ENCODE data around the gene GIT1. TPM values are rescaled to one million over a fixed set of nuclear protein-coding genes. Genes with fewer than 3 reads are reported as not detected.

GIT1 gene
- total and polyA plus RNA-seq, 2 donors (not counting 3 experiments of a cell fraction or from before 2014, with no cell fraction given) = 75.5 to 92.5 TPM

GRCh38 chr17:29620271-29620670 is 30.8 kb upstream of the GIT1 start:
- POLR2A ChIA-PET = no interaction called here
- Histone ChIP-seq H3K9me1 (replicated peaks; ENCODE audit: control insufficient read depth, extremely low read depth, insufficient read depth, low read length) (no peaks in the 10 kb centered on the region), H2AFZ (ENCODE audit: low read depth, low read length) (no peak overlapping the region), H3K4me1 (ENCODE audit: control insufficient read depth, extremely low read depth, insufficient read depth, low read length) (peaks cover 27% of the 10 kb centered on the region), H4K20me1 (replicated peaks; ENCODE audit: control insufficient read depth, extremely low read depth, insufficient read depth, low read length) (no peaks in the 10 kb centered on the region), H3K27me3 (ENCODE audit: control insufficient read depth in 2 of 2, insufficient read depth in 2 of 2, low read length in 2 of 2) (no peaks in the 10 kb centered on the region), H3K79me2 (ENCODE audit: control insufficient read depth, insufficient read depth, low read length) (no peaks in the 10 kb centered on the region), H3K27ac (ENCODE audit: insufficient read depth, low read depth, low read length) (no peak overlapping the region), H3K9me3 (replicated peaks; ENCODE audit: control insufficient read depth, insufficient read depth, low read length) (no peaks in the 10 kb centered on the region), H3K4me2 (ENCODE audit: insufficient read depth, low read length) (no peak overlapping the region), H3K4me3 (replicated peaks in 1 of 3; ENCODE audit: insufficient read depth in 1 of 3, low read depth in 1 of 3, low read length in 3 of 3) (no peak overlapping the region), H3K9ac (replicated peaks; ENCODE audit: extremely low read depth, insufficient read depth, low read length) (no peak overlapping the region), H3K36me3 (ENCODE audit: control insufficient read depth in 2 of 2, extremely low read depth in 1 of 2, insufficient read depth in 2 of 2, low read length in 2 of 2) (no peaks in the 10 kb centered on the region)
- FAIRE-seq = no peak
- dilution Hi-C loops (cut with MboI; ENCODE audit: extremely low pct_ligation_motif_present, low sequenced_read_pairs) = no loop called here
- CTCF ChIA-PET = interaction anchor here (4.2 to 4.6 kb wide), 3 partner anchors 21 to 474 kb away, joined by 86 to 92 read pairs (median 90); no protein-coding TSS in a partner anchor
- no TSS peak for BruUV-seq (replicated peaks)
- TF ChIP-seq FOS (IDR thresholded peaks at IDR 0.05; ENCODE audit: borderline replicate concordance, insufficient read depth, low read length) = no peak
- no peak for TF ChIP-seq GATA2 (IDR thresholded peaks at IDR 0.05; ENCODE audit: insufficient read depth, insufficient read length, low read depth, low read length)
- no peak for DNase-seq (ENCODE audit: low read depth, low spot score)
- intact Hi-C loops (cut with micrococcal nuclease) = loop anchor here (2.0 kb wide), 1 partner anchor 401 kb away; no protein-coding TSS in a partner anchor

- Histone ChIP-seq H3K9me1 (replicated peaks; ENCODE audit: control insufficient read depth, extremely low read depth, insufficient read depth, low read length) (no peaks in the 10 kb centered on the region), H3K36me3 (ENCODE audit: control insufficient read depth in 2 of 2, extremely low read depth in 1 of 2, insufficient read depth in 2 of 2, low read length in 2 of 2) (no peaks in the 10 kb centered on the region), H3K4me1 (ENCODE audit: control insufficient read depth, extremely low read depth, insufficient read depth, low read length) (peaks cover 27% of the 10 kb centered on the region), H3K4me2 (ENCODE audit: insufficient read depth, low read length) (no peak overlapping the region), H3K27ac (ENCODE audit: insufficient read depth, low read depth, low read length) (no peak overlapping the region), H4K20me1 (replicated peaks; ENCODE audit: control insufficient read depth, extremely low read depth, insufficient read depth, low read length) (no peaks in the 10 kb centered on the region), H3K27me3 (ENCODE audit: control insufficient read depth in 2 of 2, insufficient read depth in 2 of 2, low read length in 2 of 2) (no peaks in the 10 kb centered on the region), H2AFZ (ENCODE audit: low read depth, low read length) (no peak overlapping the region), H3K9ac (replicated peaks; ENCODE audit: extremely low read depth, insufficient read depth, low read length) (no peak overlapping the region), H3K4me3 (replicated peaks in 1 of 3; ENCODE audit: insufficient read depth in 1 of 3, low read depth in 1 of 3, low read length in 3 of 3) (no peak overlapping the region), H3K9me3 (replicated peaks; ENCODE audit: control insufficient read depth, insufficient read depth, low read length) (no peaks in the 10 kb centered on the region), H3K79me2 (ENCODE audit: control insufficient read depth, insufficient read depth, low read length) (no peaks in the 10 kb centered on the region)
- intact Hi-C loops (cut with micrococcal nuclease) = loop anchor here (1.0 to 5.0 kb wide), 4 partner anchors 22 to 160 kb away; partner anchors contain the start of genes ABHD15 and TP53I13
- ChIA-PET CTCF (interaction anchor here (0.8 to 6.9 kb wide), 10 partner anchors 8 to 475 kb away, joined by 3 to 120 read pairs (median 74); partner anchors contain the start of genes ANKRD13B and SSH2), POLR2A (no interaction called here)
- peak; percentile 42 for DNase-seq (ENCODE audit: low read depth, low spot score)
- no TSS peak for BruUV-seq (replicated peaks)
- peak; percentile 81 for FAIRE-seq
- no peak for TF ChIP-seq MAX (IDR thresholded peaks at IDR 0.05; ENCODE audit: insufficient read depth, insufficient read length)
- peak; percentile 45 to 63 for TF ChIP-seq CTCF (IDR thresholded peaks at IDR 0.05; ENCODE audit: extremely low read depth in 1 of 2, insufficient read depth in 1 of 2, low read depth in 1 of 2, low read length in 2 of 2)
- dilution Hi-C loops (cut with MboI; ENCODE audit: extremely low pct_ligation_motif_present, low sequenced_read_pairs) = no loop called here
Measured at GRCh38 chr17:29619251-29619650, 29.8 kb upstream of the GIT1 start.
